ENCODE results near the gene FES.
"Not testable (repeated sequence)": the region's sequence is repeated elsewhere in the genome, so short reads cannot be mapped to it uniquely, and the experiment has no call there.

Gene FES

DNA sequence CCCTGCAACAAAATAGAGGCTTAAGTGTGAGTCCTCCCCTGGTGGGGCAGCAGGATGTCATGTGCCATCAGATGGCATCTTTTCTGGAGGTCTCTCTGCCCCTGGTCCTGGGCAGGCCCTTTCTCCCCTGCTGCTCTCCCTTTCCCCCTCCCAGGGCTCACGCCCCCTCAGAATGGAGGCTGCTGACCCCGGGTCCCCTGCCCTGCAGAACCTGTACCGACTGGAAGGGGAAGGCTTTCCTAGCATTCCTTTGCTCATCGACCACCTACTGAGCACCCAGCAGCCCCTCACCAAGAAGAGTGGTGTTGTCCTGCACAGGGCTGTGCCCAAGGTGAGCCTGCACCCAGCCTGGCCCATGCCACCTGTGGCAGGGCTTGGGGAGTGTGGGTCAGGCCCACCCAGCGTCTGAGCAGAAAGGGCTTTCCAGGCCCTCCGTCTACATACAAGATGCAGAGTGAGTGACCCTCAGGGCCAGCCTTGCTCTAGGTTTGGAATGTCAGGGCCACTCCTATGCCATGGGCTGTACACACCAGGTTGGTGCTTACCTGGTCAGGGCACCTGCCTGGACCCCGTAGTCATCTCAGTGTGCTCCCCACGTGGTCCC is 7.1 kb downstream of the FES start:
- DNase-seq (ENCODE audit: low spot score), result no peak

DNA sequence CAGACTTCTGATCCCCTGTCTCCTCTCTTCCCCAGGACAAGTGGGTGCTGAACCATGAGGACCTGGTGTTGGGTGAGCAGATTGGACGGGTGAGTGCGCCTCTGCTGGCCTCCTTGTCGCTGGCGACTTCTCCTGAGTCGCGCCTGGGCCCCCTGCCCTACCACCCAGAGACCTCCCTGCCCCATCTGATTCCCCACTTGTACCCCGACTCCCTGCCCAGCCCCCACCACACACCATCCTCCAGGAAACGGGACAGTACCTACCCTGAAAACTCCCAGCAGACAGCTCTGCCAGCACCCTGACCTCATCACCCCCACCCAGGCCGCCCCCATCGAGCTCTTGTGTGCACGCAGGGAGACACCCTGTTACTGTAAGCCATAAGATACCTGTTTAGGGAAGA is 7.7 kb downstream of the FES start:
- DNase-seq (ENCODE audit: low spot score), result no peak

DNA sequence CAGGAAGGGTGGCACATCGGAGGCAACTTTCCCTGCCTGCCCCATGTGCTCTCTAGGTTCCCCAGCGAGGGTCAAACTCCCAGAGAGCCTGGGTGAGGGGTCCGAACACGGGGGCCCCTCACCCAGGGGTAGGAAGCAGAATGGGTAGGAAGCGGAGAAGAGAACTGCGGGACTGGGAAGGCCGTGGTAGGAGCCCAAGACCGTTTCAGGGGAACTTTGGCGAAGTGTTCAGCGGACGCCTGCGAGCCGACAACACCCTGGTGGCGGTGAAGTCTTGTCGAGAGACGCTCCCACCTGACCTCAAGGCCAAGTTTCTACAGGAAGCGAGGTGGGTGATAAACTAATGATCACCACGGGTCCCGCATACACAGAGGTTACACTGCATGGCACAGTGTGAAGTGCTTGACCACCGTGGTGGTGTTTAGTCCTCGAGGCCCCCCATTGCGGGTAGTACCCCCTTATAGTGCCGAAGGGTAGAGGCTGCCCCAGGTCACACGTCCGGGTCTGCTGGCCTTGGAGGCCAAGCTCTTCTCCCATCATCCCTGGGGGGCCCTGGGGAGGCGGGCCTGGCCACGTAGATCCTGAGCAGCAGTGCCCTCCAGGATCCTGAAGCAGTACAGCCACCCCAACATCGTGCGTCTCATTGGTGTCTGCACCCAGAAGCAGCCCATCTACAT is 8.3 kb downstream of the FES start:
- no peak for DNase-seq (ENCODE audit: low spot score)

DNA sequence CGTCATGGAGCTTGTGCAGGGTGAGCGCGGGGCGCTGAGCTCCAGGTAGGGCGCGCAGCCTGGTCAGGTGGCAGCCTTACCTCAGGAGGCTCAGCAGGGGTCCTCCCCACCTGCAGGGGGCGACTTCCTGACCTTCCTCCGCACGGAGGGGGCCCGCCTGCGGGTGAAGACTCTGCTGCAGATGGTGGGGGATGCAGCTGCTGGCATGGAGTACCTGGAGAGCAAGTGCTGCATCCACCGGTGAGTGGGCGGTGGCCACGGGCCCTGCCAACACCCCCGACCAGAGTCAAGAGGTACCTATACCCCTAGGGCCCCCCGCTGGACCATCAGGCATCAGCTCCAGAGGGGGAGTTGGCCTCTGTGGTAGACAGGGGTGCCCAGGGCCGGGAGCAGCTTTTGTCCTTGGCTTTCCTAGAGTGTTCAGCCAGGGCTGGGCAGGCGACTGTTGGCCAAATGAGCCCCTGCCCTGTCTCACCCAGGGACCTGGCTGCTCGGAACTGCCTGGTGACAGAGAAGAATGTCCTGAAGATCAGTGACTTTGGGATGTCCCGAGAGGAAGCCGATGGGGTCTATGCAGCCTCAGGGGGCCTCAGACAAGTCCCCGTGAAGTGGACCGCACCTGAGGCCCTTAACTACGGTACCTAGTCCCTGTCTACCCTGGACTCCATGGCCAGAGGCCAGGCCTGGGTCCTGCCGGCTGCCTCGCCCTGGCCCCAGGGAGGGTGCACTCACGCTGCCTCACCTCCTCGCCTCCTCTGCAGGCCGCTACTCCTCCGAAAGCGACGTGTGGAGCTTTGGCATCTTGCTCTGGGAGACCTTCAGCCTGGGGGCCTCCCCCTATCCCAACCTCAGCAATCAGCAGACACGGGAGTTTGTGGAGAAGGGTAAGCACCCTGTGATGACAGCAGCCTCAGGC is 9.1 kb downstream of the FES start:
- DNase-seq (ENCODE audit: low spot score), result no peak

DNA sequence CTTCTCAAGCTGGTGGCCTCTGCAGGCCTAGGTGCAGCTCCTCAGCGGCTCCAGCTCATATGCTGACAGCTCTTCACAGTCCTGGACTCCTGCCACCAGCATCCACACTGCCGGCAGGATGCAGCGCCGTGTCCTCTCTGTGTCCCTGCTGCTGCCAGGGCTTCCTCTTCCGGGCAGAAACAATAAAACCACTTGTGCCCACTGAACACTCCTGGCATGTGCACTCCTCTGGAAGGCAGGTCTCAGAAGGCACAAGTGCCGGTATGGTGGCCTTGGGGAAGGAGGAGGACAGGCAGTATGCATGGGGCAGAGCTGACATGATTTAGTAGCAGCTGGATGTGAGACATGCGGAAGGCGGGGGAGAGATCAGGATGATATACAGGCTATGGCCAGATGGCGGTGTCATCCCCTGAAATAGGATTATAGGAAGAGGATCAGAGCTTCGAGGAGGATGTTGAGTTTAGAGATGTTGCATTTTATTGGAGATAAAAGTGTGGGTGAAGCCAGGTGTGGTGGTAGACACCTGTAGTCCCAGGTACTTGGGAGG is 11.3 kb downstream of the FES start:
- DNase-seq (ENCODE audit: low spot score), result peak; percentile 69

DNA sequence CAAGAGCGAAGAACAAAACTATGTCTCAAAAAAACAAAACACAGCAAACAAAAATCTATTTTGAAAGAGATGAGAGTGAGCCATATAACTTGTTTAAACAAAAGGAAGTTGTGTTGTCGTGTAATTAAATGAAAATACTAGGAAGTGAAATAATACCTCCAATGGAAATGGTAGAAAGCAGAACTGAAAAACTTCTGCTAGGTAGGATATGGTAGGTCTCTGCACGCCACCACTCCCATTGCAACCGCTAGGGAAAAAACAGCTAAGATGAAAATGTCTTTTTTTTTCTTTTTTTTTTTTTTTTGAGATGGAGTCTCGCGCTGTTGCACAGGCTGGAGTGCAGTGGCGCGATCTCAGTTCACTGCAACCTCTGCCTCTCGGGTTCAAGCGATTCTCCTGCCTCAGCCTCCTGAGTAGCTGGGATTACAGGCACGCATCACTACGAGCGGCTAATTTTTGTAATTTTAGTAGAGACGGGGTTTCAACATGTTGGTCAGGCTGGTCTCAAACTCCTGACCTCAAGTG is 12.9 kb downstream of the FES start:
- DNase-seq (ENCODE audit: low spot score), result not testable (repeated sequence)

DNA sequence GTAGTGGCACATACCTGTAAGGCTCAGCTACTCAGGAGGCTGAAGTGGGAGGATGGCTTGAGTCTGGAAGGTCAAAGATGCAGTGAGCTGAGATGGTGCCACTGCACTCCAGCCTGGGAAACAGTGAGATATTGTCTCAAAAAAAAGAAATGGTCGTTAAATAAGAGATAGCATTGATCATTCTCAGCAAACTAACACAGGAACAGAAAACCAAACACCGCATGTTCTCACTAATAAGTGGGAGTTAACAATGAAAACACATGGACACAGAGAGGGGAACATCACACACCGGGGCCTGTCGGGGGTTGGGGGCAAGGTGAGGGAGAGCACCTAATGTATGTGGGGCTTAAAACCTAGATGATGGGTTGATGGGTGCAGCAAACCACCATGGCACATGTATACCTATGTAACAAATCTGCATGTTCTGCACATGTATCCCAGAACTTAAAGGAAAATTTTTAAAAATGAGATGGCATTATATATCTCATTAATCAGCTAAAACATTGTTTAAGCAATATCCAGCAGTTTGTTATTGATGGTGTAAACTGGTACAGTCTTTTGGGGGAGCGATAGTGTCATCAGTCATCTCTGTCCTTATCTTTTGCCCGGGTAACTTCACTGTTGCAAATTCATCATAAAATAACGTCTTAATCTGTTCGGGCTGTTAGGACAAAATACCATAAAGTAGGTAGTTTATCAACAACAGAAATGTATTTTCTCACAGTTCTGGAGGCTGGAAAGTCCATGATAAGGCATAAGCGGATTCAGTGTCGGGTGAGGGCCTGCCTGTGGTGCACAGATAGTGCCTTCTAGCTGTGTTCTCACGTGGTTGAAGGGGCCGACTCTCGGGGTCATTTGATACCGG is 17.1 kb downstream of the FES start:
- no peak for DNase-seq (ENCODE audit: low spot score)

DNA sequence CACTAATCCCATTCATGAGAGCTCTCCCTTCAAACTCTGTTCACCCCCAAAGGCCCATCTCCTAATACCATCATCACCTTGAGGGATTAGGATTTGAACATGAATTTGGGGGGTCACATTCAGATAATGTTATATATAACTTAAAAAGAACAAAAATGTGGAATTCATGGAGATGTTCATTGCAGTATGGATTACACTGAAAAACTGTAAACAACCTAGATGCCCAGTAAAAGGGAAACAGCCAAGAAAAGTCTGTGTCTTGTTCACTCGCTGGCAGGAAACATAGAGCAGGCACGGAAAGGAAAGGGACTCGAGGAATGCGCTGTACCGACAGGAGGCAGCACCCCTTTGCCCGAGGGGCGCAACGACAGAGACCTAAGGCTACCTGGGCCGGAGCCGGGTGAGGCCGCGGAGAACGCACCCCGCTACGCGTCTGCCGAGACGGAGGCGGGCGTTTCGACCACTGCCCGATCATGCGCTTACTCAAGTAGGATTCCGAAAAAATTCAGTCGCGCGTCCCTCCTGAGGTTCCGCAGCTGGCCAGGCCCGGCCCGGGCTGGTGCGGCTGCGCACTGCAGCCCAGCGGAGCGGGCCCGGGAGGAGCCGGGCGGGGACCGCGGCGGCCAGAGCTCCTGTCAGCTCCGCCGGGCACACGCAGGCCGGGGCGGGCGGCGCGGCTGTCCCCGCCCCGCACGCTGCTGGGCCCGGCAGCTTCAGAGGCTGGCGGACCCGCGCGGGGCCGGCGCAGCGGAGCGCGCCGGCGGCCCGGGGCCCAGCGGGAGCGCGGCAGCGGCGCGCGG is 17.9 kb downstream of the FES start:
- DNase-seq (ENCODE audit: low spot score), result peak; percentile 66

DNA sequence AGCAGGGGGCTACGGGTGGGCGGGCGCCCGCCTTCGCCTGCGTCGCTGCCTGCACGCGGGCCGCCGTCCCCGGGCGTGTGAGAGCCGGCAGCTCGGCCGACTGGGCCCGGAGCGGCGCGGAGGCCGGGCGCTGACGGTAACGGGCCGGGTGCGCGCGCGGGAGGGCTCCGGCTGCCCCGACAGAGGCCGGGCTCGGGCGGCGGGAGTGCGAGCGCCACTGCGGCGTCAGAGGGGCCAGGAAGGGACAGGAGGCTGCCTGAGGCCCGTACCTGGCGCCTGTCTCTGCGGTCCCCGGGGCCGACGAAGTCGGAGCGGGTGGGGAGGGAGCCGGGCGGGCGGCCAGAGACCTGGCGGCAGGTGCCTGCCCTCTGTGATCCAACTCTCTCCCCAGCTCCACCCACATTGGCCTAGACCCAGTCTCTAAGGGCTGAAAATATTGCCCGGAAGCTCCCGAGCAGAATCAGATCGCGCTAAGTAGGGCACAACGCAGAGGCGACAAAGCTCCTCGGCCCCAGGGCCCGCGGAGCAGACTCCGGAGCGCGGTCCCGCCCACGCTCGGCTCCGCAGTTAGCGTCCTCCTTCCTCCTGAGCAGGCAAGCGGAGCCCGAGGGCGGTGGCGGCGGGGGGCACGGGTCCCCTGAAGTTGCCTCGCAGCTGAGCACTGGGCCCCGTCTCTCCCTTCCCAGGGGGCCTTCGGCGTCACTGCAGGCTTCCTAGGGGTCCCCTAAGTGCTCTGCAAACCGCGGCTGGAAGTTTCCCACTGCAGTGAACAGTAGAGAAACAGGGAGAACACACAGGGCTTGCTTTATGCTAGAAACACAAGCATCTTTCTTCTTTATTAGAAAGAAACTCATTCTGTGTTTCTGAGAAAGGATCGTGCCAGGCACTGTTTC is 18.8 kb downstream of the FES start, which contains the start of gene MAN2A2:
Gene MAN2A2 (plus strand): TSS at position 463 of the 893 bp plus-strand sequence. CDS start 906 bp downstream, outside the sequence.
- DNase-seq (ENCODE audit: low spot score), result peak; percentile 42

DNA sequence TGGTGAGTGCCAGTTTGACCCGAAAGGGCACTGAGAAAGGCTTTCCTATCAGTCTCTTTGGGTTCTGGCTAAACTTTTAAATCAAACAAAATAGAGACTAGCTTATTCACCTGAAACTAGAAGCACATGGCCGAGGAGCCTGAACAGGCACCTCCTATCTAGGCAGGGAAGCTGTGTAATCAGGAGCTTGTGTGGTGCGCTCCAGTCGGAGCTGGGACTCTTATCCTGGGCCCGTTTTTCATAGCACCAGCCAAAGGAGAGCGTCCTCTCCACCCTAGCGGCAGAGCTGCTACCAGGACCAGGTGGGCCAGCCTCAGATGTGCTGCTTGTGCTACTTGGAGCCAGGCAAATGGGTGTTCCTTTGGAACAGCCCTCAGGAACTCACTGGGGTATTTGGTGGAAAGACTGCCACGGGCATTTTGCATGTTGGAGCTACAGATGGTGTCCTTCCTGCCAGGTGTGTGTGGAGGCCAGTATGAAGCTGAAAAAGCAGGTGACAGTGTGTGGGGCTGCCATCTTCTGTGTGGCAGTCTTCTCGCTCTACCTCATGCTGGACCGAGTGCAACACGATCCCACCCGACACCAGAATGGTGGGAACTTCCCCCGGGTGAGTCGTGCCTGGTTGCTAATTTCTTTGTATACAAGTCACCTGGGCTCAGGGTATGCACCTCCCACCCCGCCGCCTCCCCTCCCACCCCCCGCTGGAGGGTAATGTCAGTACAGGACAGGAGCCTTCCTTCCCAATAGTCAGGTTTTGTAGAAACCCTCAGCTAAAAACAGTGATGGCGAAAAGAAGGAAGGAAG is 19.6 kb downstream of the FES start:
- no peak for DNase-seq (ENCODE audit: low spot score)

DNA sequence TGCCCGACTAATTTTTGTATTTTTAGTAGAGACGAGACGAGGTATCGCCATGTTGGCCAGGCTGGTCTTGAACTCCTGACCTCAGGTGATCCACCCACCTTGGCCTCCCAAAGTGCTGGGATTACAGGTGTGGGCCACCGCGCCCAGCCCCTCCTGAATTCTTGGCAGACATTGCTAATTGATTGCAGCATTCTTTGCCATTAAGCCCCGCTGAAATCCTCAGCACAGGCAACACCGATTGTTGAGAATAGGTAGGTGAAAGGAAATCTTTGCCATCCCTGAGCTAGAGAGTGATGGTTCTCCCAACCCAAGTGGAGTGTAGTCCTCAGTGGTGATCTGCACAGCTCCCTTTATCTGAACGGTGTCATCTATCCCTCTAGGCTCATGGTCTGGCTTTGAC is 20.4 kb downstream of the FES start:
- no peak for DNase-seq (ENCODE audit: low spot score)

DNA sequence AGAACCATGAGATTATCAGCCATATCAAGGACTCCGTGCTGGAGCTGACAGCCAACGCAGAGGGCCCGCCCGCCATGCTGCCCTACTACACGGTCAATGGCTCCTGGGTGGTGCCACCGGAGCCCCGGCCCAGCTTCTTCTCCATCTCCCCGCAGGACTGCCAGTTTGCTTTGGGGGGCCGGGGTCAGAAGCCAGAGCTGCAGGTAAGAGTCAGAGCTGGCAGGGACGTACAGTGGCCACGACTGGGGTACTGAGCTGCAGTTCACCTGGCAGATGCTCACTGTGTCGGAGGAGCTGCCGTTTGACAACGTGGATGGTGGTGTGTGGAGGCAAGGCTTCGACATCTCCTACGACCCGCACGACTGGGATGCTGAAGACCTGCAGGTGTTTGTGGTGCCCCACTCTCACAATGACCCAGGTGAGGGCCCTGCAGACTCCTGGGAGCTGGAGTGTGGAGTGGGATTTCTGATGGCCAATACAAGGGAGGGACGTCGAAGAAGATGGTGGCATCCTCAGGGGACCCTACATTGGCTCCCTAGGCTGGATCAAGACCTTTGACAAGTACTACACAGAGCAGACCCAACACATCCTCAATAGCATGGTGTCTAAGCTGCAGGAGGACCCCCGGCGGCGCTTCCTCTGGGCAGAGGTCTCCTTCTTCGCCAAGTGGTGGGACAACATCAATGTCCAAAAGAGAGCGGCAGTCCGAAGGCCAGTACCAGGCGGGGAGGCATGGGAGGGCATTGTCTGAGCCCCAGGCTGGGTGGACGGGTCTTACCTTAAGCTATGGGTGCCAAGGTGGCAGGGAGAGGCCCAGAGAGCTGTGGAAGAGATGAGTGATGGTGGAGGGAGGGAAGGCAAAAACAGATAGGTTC is 21.2 kb downstream of the FES start:
- no peak for DNase-seq (ENCODE audit: low spot score)

DNA sequence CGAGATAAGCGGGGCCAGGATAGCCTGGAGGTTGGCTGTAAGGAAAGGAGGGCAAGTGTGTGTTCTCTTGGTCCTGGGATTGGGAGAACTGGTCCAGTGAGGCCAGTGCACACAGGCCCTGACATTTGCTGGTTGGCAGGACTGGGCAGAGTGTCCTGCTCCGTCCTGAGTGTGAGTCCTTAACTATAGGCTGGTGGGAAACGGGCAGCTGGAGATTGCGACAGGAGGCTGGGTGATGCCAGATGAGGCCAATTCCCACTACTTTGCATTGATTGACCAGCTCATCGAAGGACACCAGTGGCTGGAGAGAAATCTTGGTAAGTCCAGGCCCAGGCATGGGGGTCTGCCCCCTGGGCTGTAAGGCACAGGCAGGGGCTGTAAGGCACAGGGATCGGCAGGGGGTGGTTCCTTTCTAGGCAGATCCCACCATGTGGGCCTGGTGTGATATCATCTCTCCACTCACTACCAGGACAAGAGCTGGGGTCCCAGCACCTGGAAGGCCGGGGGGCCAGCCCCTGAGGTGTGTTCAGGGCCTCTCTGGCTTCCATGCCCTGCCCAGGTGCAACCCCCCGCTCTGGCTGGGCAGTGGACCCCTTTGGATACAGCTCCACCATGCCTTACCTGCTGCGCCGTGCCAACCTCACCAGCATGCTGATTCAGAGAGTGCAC is 22.0 kb downstream of the FES start:
- DNase-seq (ENCODE audit: low spot score), result no peak

DNA sequence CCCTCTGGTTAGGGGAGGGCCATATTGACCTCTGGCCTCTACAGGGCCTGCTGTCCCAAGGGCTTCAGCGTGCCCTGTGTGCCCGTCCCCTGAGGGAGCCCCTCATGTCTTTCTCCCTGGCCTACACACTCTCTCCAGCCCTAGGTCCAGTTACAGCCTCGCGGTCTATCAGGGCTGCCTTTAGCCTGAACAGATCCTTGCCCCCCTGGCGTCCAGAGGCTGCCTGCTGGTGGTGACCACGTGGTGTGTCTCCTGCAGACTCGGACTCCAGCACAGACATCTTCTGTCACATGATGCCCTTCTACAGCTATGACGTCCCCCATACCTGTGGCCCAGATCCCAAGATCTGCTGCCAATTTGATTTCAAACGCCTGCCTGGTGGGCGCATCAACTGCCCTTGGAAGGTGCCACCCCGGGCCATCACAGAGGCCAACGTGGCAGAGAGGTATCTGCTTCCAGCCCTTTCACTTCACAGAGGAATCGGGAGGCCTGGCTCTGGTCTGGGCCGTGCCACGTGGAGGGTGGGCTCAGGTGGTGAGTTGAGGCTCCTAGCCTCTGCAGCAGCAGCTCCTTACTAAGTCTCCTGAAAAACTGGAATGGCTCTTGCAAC is 22.9 kb downstream of the FES start:
- no peak for DNase-seq (ENCODE audit: low spot score)

DNA sequence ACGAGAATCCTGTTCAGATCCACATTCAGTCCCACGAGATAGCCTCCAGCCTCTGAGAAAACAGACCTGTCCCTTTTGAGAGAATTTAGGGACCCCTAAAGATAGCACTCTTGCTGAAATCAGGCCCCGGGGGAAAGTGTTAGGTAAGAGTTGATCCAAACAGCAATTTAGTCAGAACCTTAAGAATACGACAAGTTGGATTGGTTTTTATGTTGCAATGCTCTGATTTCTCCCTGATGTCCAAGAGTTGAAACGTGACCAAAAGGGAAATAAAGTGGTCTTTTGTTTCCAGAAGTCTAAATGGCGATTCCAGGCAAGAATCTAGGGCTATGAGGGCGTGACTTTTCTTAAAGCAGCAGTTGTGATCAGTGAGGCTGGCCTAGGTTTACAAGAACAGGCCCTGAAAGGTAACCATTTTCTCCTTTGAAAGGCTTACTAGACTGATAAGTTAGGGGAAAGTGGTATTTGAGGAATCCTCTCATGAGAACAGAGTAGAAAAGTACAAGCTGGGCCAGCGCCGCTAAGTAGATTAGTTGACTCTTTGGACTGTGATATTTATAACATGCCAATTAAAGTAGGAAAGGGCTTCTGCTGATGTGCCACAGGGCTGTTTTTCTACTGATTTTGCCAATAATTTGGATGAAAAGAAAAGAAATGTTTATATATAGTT is 23.7 kb downstream of the FES start:
- no peak for DNase-seq (ENCODE audit: low spot score)

DNA sequence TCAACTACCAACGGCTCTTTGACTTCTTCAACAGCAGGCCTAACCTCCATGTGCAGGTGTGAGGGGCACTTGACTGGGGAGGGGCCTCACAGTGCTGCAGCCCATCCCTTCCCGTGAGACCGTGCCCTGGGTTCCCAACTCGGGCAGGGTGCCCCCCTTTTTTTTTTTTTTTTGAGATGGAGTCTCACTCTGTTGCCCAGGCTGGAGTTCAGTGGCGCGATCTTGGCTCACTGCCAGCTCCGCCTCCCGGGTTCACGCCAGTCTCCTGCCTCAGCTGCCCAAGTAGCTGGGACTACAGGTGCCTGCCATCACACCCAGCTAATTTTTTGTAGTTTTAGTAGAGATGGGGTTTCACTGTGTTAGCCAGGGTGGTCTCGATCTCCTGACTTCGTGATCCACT is 25.1 kb downstream of the FES start:
- DNase-seq (ENCODE audit: low spot score), result not testable (repeated sequence)
